Measurements from ENCODE around the gene TTC16. TPM values are rescaled to one million over a fixed set of nuclear protein-coding genes. Genes with fewer than 3 reads are reported as not detected.

TTC16 gene
- total and polyA plus RNA-seq, 2 of the 8 experiments (the other 6 are each of a cell fraction or from before 2014, with no cell fraction given), result 0.03 TPM; not detected in 1

DNA sequence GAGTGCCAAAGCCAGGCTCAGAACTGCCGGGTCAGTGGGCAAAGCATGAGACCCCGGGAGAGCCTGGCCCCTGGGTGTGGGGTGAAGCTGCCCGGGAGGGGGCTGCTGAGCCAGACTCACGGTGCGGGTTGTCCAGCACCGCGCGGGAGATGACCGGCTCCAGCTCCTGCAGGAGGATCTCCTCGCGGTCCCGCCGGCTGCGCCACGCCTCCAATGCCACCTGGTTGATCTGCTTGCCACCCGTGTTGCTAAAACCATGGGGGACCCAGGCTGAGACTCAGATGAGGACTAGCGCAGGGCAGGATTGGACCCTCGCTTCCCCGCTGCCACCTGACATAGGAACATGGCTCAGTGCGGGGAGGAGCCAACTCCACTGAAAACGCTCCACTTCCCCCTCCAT is 16.6 kb downstream of the TTC16 start:
- Histone ChIP-seq H3K4ac (replicated peaks; ENCODE audit: insufficient read length, low read depth, low read length) (no peak overlapping the region), H3K27me3 (replicated peaks in 1 of 4; ENCODE audit: control insufficient read depth in 3 of 4, extremely low read depth in 1 of 4, insufficient read depth in 3 of 4, low read length in 3 of 4) (no peaks in the 10 kb centered on the region), H3K36me3 (ENCODE audit: control insufficient read depth in 2 of 4, insufficient read depth in 4 of 4, low read length in 3 of 4) (no peaks in the 10 kb centered on the region), H4K8ac (ENCODE audit: extremely low read depth, insufficient read depth, low read length) (no peak overlapping the region), H3K79me2 (ENCODE audit: control insufficient read depth in 1 of 2, insufficient read depth in 2 of 2, low read length in 2 of 2) (no peaks in the 10 kb centered on the region), H2BK20ac (ENCODE audit: low read length) (no peak overlapping the region), H2BK120ac (replicated peaks; ENCODE audit: low read depth, low read length) (no peak overlapping the region), H3K23me2 (ENCODE audit: low read depth, low read length) (0 out of 2 replicates have a peak, but pooled peaks cover 2% of the 10 kb centered on the region), H3K27ac (ENCODE audit: low read depth, low read length) (no peak overlapping the region), H2BK5ac (ENCODE audit: low read depth, low read length) (no peak overlapping the region), H3K4me1 (replicated peaks in 1 of 4; ENCODE audit: control insufficient read depth in 3 of 4, insufficient read depth in 4 of 4, low read length in 3 of 4) (peaks cover 3 to 11% (median 6%) of the 10 kb centered on the region in 4 experiments; a peak in 6 of 7 replicates), H4K91ac (replicated peaks; ENCODE audit: insufficient read length, low read length) (no peak overlapping the region), H3K56ac (replicated peaks; ENCODE audit: insufficient read length, low read depth, low read length) (no peak overlapping the region), H3K9ac (replicated peaks in 1 of 4; ENCODE audit: extremely low read depth in 1 of 4, low read depth in 3 of 4, low read length in 3 of 4) (no peak overlapping the region), H2AFZ (ENCODE audit: low read length) (no peak overlapping the region), H2AK5ac (ENCODE audit: low read depth, low read length) (no peak overlapping the region), H3K14ac (ENCODE audit: insufficient read length) (no peak overlapping the region), H3K18ac (ENCODE audit: extremely low read depth, low read length) (no peak overlapping the region), H3K9me3 (ENCODE audit: insufficient read depth in 2 of 2, low read depth in 1 of 2, low read length in 1 of 2) (no peaks in the 10 kb centered on the region), H3K79me1 (ENCODE audit: low read depth, low read length) (no peaks in the 10 kb centered on the region), H4K5ac (ENCODE audit: insufficient read length, low read depth, low read length) (no peak overlapping the region), H2BK12ac (ENCODE audit: low read depth, low read length) (no peak overlapping the region), H2BK15ac (ENCODE audit: low read length) (no peak overlapping the region), H4K20me1 (replicated peaks in 1 of 2; ENCODE audit: control insufficient read depth in 1 of 2, insufficient read depth in 2 of 2, low read length in 2 of 2) (peaks cover 0 to 2% of the 10 kb centered on the region in 2 experiments), H3K4me3 (ENCODE audit: extremely low read depth in 1 of 4, insufficient read depth in 2 of 4, low read depth in 3 of 4, low read length in 4 of 4) (no peak overlapping the region), H3K4me2 (ENCODE audit: insufficient read depth in 1 of 2, low read depth in 2 of 2, low read length in 2 of 2) (no peak overlapping the region), H3K23ac (ENCODE audit: insufficient read length) (no peak overlapping the region)
- DNase-seq (ENCODE audit: low read depth in 1 of 2, low spot score in 2 of 2) (no peak), FAIRE-seq (no peak)
- ChIA-PET CTCF (ENCODE audit: partially characterized antibody) (interaction anchor here (0.6 to 5.0 kb wide), 13 partner anchors 16 to 243 kb away, joined by 3 to 34 read pairs (median 4); partner anchors contain the start of gene CFAP157), POLR2A (ENCODE audit: partially characterized antibody) (interaction anchor here (0.6 kb wide), 1 partner anchor 53 kb away, joined by 4 read pairs; the partner anchor contains the start of gene CDK9)
- 95% methylated on average over 19 of the region's 21 CpGs; no CpG with 5 or more reads in 1 of the 2 experiments for WGBS, 2 experiments (ENCODE audit: extremely low coverage in 1 of 2, insufficient coverage in 1 of 2, insufficient read length in 1 of 2, insufficient replicate concordance in 2 of 2, low coverage in 1 of 2, low lambda C conversion rate in 2 of 2, missing lambda C conversion rate in 1 of 2)
- TF ChIP-seq CTCF (IDR thresholded peaks at IDR 0.05; ENCODE audit: control extremely low read depth in 1 of 3, insufficient read depth in 1 of 3, low read depth in 1 of 3, low read length in 3 of 3) (no peak), RAD21 (IDR thresholded peaks at IDR 0.05 in 1 of 2, conservative IDR thresholded peaks at IDR 0.05 in 1 of 2; ENCODE audit: low read depth in 2 of 2, low read length in 2 of 2) (no peak), SAP30 (IDR thresholded peaks at IDR 0.05; ENCODE audit: insufficient read depth, insufficient replicate concordance, low read length) (no peak), CHD2 (IDR thresholded peaks at IDR 0.05; ENCODE audit: low read length) (no peak), POLR2A (IDR thresholded peaks at IDR 0.05; ENCODE audit: control extremely low read depth in 1 of 2, low read depth in 2 of 2, low read length in 2 of 2) (no peak), PHF8 (conservative IDR thresholded peaks at IDR 0.05; ENCODE audit: low read depth, low read length) (no peak), TAF1 (IDR thresholded peaks at IDR 0.05; ENCODE audit: low read depth, low read length) (no peak), GABPA (IDR thresholded peaks at IDR 0.05; ENCODE audit: borderline replicate concordance, insufficient read depth, low read length) (no peak), CBX5 (IDR thresholded peaks at IDR 0.05; ENCODE audit: low read depth, low read length) (no peak), ZNF274 (IDR thresholded peaks at IDR 0.05; ENCODE audit: borderline replicate concordance, extremely low read depth, low read length) (no peak), SUZ12 (IDR thresholded peaks at IDR 0.05; ENCODE audit: low read length) (no peak)
